Progenitor cell of endocrine pancreas (in vitro differentiated cells): ENCODE results near the gene GCLC. TPM values are rescaled to one million over a fixed set of nuclear protein-coding genes. Genes with fewer than 3 reads are reported as not detected.

Source experiments
- DNase-seq: peaks from one replicate; pipeline ENCODE4 v3.0.0; 2021; ENCODE audit warnings: low spot score; ENCODE audit not compliant: unreplicated experiment
- H3K27ac Mint-ChIP-seq: 2 replicates; pipeline ENCODE4 v1.8.0; 2021; ENCODE audit warnings: mild to moderate bottlenecking, moderate library complexity, mixed read lengths
- H3K27me3 Mint-ChIP-seq: 2 replicates; pipeline ENCODE4 v1.8.0; 2021; ENCODE audit warnings: mixed read lengths
- H3K36me3 Mint-ChIP-seq: 2 replicates; pipeline ENCODE4 v1.8.0; 2022; ENCODE audit warnings: mixed read lengths; ENCODE audit not compliant: insufficient read depth
- H3K4me1 Mint-ChIP-seq: 2 replicates; pipeline ENCODE4 v1.8.0; 2021; ENCODE audit warnings: low read depth, mixed read lengths
- H3K4me3 Mint-ChIP-seq: 2 replicates; pipeline ENCODE4 v1.8.0; 2021; ENCODE audit warnings: low read depth, mild to moderate bottlenecking, moderate library complexity, mixed read lengths
- H3K9me3 Mint-ChIP-seq: 2 replicates; pipeline ENCODE4 v1.8.0; 2021; ENCODE audit warnings: low read depth, mixed read lengths
- total RNA-seq: library from RNA; stranded (reverse); gene quantifications from 2 replicates; pipeline ENCODE4 v1.2.1, GENCODE V29; 2021
- TF ChIP-seq, protein P1 (sequence below): fragments of 200-600 bp; sonication (generic); IDR thresholded peaks from one replicate; pipeline ENCODE4 v1.5.0; 2021; ENCODE audit warnings: antibody characterized with exemption, mild to moderate bottlenecking; ENCODE audit not compliant: unreplicated experiment

The GCLC gene
- total RNA-seq, 1 donor from 2014 or later, result 34.2 TPM

DNA sequence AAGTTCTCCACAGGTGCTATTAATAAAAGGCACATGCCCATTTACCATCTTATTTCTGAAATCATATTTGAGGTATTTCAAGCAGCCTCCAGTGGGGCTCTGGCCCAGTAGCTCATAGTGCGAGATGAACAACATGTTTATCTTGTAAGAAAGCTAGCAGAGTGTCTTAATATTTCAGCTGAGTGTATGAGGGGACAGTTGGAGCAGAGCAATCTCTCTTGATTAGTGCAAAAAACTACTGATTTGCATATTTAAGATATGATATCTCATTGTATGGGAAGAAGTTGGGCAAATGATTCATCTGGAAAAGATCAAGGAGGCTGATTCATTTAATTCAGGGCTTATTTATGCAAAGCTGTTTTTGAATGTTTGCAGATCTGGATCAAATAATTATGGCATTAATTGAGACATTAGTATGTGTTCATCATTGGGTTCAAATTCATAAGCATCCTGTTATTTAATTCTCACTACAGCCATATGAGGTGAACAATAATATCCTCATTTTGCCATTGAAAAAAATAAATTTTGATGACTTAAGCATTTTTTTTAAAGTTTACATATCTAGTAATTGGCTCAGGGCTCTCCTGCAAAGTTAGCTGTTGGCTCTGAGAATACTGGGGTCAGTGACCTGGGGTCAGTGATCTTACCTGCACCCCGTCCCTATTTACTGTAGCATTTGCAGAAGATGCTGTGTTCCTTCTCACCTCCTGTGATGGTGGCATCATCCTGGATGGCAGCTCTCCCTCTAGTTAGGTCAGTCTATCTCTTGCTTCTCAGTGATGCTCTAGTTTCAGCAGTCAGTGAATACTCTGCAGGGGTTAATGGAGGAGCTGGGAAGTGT, 24.1 kb upstream of the GCLC start:
- TF ChIP-seq, protein P1, sequence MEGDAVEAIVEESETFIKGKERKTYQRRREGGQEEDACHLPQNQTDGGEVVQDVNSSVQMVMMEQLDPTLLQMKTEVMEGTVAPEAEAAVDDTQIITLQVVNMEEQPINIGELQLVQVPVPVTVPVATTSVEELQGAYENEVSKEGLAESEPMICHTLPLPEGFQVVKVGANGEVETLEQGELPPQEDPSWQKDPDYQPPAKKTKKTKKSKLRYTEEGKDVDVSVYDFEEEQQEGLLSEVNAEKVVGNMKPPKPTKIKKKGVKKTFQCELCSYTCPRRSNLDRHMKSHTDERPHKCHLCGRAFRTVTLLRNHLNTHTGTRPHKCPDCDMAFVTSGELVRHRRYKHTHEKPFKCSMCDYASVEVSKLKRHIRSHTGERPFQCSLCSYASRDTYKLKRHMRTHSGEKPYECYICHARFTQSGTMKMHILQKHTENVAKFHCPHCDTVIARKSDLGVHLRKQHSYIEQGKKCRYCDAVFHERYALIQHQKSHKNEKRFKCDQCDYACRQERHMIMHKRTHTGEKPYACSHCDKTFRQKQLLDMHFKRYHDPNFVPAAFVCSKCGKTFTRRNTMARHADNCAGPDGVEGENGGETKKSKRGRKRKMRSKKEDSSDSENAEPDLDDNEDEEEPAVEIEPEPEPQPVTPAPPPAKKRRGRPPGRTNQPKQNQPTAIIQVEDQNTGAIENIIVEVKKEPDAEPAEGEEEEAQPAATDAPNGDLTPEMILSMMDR, result no peak
- no peak overlapping the region for H3K27ac Mint-ChIP-seq
- H3K4me3 Mint-ChIP-seq, result no peak overlapping the region

DNA sequence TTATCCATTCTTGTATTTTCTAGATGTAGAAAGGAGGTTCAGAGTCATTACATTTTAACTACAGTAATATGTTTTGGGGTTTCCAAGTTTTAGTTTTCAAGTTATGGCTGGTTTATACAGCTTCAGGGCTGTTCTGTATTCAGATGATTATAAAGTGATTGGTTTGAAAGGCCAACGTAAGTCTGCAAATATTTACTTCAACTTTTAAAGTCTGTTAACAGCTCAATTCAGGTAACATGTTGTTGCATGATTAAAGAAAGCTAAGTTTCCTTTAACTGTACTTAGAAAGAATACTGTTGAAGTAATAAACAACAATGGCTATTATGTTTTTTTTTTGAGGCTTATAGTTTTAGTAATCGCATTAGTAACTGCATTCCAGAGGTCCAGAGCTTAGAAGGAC, 22.8 kb upstream of the GCLC start:
- Mint-ChIP-seq H3K4me3 (no peak overlapping the region), H3K36me3 (no peaks in the 10 kb centered on the region), H3K27ac (no peak overlapping the region), H3K9me3 (peaks cover 6% of the 10 kb centered on the region), H3K27me3 (no peaks in the 10 kb centered on the region), H3K4me1 (peaks cover 11% of the 10 kb centered on the region)
- TF ChIP-seq, protein P1, result no peak
- no peak for DNase-seq

More for the DNA sequence above, 24.1 kb upstream of the GCLC start:
- Mint-ChIP-seq H3K36me3 (no peaks in the 10 kb centered on the region), H3K4me1 (peaks cover 11% of the 10 kb centered on the region), H3K27me3 (no peaks in the 10 kb centered on the region), H3K9me3 (peaks cover 3% of the 10 kb centered on the region)
- no peak for DNase-seq

DNA sequence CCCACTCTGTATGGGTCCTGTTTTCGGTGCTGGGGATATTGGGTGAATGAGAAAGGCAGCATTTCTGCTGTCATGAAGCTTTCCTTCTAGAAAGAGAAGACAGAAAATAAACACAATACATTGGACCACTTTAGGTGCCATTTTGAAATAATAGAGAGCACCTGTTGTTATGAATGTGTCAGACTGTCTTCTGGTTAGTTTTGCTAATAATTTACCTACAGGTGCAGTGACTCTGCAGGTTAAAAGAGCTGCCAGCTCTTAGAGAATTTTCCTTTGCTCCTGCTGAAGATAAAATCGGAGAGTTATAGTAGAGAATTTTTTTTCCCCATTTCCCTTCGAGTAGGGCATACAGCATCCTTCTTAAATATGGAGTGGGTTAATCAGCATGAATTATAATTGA, 21.9 kb upstream of the GCLC start:
- Mint-ChIP-seq H3K4me3 (no peak overlapping the region), H3K27me3 (no peaks in the 10 kb centered on the region), H3K27ac (no peak overlapping the region), H3K9me3 (peaks cover 13% of the 10 kb centered on the region), H3K4me1 (peaks cover 11% of the 10 kb centered on the region), H3K36me3 (no peaks in the 10 kb centered on the region)
- TF ChIP-seq, protein P1, result no peak
- DNase-seq, result no peak

DNA sequence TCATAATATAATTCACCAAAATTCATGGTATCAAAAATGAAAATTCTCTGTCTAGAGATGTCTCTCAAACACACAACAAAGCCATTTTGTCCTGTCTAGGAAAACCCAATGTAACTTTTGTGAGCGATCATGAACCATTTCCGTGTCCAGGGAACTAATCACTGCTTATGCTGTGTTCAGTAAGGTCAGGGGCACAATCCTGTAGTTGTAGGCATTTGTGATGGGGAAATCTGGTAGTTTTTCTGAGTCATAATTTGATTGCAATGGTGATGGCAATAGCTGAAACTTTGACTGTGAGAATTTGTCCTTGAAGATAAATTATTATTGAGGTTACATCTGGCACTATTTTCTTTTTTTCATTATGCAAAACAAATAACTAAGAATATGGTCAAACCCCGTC, 21.0 kb upstream of the GCLC start:
- Mint-ChIP-seq H3K9me3 (peaks cover 17% of the 10 kb centered on the region), H3K27ac (no peak overlapping the region), H3K36me3 (no peaks in the 10 kb centered on the region), H3K4me3 (no peak overlapping the region), H3K4me1 (peaks cover 9% of the 10 kb centered on the region), H3K27me3 (no peaks in the 10 kb centered on the region)
- TF ChIP-seq, protein P1, result no peak
- no peak for DNase-seq

DNA sequence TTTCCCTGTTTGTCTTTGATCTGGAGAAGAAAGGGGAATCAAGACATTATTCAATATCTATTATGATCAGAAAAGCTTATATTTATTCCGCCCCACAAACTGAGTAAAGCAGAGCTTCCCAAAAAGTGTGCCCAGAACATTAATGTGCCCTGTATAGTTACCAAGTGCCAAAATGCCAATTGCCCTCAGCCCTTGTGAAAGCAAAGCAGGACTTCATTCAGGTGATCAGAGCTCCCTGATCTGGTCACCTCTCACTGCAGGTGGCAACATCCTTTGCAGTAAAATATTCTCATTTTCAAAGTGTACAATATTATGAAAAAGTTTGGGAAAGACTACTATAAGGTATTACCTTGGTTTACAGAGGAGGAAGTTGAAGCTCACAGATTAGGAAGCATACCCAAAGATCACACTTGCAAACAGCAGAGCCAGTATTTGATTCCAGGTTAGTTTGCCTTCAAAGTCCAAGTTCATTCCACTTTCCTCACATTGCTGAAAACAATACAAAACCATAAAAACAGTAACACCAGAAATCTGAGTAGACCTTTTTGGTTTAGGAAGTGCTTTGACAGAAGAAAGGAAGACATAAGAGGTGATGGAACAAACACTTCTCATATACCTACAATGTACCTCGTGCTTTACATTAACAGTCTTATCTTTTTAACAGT, 19.6 kb upstream of the GCLC start:
- H3K9me3 Mint-ChIP-seq, result peaks cover 24% of the 10 kb centered on the region
- H3K36me3 Mint-ChIP-seq, result peaks cover 2% of the 10 kb centered on the region
- TF ChIP-seq, protein P1, result no peak
- no peak overlapping the region for H3K27ac Mint-ChIP-seq
- DNase-seq, result no peak
- no peaks in the 10 kb centered on the region for H3K27me3 Mint-ChIP-seq
- peaks cover 9% of the 10 kb centered on the region for H3K4me1 Mint-ChIP-seq
- H3K4me3 Mint-ChIP-seq, result no peak overlapping the region
